Brain microvascular endothelial cell (primary cell): ENCODE data around the gene POLR2H.

Source experiments
- DNase-seq: peaks from one replicate; pipeline ENCODE4 v3.0.0-alpha.2; 2020
- H3K27ac ChIP-seq: fragments of 250-450 bp; sonication (Bioruptor Pico); 2 replicates; pipeline ENCODE4 v1.5.1; 2020; ENCODE audit warnings: mild to moderate bottlenecking, moderate library complexity
- H3K27me3 ChIP-seq: fragments of 250-450 bp; sonication (Bioruptor Pico); replicated peaks from 2 replicates; pipeline ENCODE4 v1.5.1; 2020; ENCODE audit warnings: mild to moderate bottlenecking
- H3K36me3 ChIP-seq: fragments of 250-450 bp; sonication (Bioruptor Pico); replicated peaks from 2 replicates; pipeline ENCODE4 v1.5.1; 2020; ENCODE audit warnings: mild to moderate bottlenecking
- H3K4me3 ChIP-seq: 2 replicates; pipeline ENCODE4 v1.5.1; 2011; ENCODE audit warnings: low read depth, mild to moderate bottlenecking, control low read depth, low read length, moderate library complexity
- in situ Hi-C: cut with HindIII; loops from 2 replicates; pipeline ENCODE4 v1.10.0; 2017; ENCODE audit warnings: low sequenced_read_pairs, low pct_ligation_motif_present
- TF ChIP-seq, protein P1 (sequence below): IDR thresholded peaks from 2 replicates; pipeline ENCODE4 v1.5.1; 2011; ENCODE audit warnings: low read depth, mild to moderate bottlenecking, moderate library complexity, low read length, control low read depth, inconsistent platforms; ENCODE audit errors: missing control alignments

POLR2H gene

DNA sequence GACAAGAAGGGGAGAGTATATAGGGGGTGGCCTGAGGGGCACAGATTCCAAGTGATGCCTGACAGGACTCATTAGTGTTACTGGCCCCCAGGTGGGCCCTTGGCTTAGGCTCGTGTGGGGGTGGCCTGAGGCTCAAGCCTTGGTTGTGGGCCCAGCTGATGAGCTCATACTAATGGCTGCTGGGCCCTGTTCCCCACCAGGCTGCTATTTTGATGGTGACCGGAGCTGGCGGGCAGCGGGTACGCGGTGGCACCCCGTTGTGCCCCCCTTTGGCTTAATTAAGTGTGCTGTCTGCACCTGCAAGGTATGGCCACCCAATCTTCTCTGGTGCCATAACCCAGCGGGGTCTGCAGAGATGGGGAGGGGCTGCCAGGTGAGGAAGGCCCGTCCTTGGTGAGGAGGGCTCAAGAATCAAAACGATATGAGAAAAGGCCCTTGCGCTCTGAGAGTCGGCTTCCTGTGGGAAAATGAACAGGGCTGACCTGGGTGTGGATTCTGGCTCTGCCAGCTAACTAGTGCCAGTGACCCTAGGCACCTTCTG is 25.7 kb downstream of the POLR2H start:
- Histone ChIP-seq H3K27me3 (peaks cover 7% of the 10 kb centered on the region), H3K27ac (no peak overlapping the region), H3K36me3 (no peaks in the 10 kb centered on the region), H3K4me3 (no peak overlapping the region)
- no peak for DNase-seq
- TF ChIP-seq, protein P1, sequence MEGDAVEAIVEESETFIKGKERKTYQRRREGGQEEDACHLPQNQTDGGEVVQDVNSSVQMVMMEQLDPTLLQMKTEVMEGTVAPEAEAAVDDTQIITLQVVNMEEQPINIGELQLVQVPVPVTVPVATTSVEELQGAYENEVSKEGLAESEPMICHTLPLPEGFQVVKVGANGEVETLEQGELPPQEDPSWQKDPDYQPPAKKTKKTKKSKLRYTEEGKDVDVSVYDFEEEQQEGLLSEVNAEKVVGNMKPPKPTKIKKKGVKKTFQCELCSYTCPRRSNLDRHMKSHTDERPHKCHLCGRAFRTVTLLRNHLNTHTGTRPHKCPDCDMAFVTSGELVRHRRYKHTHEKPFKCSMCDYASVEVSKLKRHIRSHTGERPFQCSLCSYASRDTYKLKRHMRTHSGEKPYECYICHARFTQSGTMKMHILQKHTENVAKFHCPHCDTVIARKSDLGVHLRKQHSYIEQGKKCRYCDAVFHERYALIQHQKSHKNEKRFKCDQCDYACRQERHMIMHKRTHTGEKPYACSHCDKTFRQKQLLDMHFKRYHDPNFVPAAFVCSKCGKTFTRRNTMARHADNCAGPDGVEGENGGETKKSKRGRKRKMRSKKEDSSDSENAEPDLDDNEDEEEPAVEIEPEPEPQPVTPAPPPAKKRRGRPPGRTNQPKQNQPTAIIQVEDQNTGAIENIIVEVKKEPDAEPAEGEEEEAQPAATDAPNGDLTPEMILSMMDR: no peak
- in situ Hi-C loops: no loop called here

DNA sequence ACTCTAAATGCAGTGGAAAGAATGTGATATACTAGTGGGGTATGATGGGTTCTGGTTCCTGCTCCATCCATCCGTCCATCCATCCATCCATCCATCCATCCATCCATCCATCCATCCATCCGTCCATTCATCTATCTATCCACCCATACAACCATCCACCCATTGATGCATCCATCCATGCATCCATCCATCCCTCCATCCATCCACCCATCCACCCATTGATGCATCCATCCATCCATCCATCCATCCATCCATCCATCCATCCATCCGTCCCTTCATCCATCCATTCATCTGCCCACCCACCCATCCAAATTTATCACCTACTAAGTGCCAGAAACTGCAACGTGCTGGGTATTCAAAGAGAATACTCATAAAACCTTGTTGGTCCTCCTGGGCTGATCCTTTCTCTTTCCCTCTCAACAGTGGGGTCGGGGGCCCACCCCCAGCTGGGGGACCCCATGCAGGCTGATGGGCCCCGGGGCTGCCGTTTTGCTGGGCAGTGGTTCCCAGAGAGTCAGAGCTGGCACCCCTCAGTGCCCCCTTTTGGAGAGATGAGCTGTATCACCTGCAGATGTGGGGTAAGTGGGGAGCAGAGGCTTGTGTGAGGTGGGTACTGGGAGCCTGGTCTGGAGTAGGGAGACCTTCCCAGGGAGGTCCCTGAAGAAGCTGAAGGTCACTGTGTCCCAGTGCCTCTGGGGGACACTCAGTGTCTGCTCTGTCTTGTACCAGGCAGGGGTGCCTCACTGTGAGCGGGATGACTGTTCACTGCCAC is 26.8 kb downstream of the POLR2H start:
- H3K4me3 ChIP-seq: no peak overlapping the region
- no peak for DNase-seq
- in situ Hi-C loops: no loop called here
- no peak overlapping the region for H3K27ac ChIP-seq
- TF ChIP-seq, protein P1: no peak
- H3K27me3 ChIP-seq: peaks cover 7% of the 10 kb centered on the region
- H3K36me3 ChIP-seq: no peaks in the 10 kb centered on the region

DNA sequence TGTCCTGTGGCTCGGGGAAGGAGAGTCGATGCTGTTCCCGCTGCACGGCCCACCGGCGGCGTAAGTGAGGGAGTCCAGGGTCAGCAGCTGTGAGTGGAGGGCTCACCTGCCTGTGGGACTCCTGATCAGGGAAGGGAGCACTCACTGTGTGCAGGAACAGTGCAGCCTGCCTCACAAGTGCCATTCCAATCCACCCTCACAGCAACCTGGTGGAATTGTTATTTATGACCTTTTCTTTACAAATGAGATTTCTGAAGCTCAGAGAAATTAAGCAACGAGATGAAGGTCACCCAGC is 27.4 kb downstream of the POLR2H start:
- no peak overlapping the region for H3K4me3 ChIP-seq
- peaks cover 7% of the 10 kb centered on the region for H3K27me3 ChIP-seq
- no peak overlapping the region for H3K27ac ChIP-seq
- TF ChIP-seq, protein P1: no peak
- no peak for DNase-seq
- no peaks in the 10 kb centered on the region for H3K36me3 ChIP-seq
- in situ Hi-C loops: no loop called here

DNA sequence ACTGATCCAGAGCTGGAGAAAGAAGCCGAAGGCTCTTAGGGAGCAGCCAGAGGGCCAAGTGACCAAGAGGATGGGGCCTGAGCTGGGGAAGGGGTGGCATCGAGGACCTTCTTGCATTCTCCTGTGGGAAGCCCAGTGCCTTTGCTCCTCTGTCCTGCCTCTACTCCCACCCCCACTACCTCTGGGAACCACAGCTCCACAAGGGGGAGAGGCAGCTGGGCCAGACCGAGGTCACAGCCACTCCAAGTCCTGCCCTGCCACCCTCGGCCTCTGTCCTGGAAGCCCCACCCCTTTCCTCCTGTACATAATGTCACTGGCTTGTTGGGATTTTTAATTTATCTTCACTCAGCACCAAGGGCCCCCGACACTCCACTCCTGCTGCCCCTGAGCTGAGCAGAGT is 27.9 kb downstream of the POLR2H start:
- Histone ChIP-seq H3K27ac (no peak overlapping the region), H3K27me3 (peaks cover 7% of the 10 kb centered on the region), H3K36me3 (no peaks in the 10 kb centered on the region), H3K4me3 (no peak overlapping the region)
- TF ChIP-seq, protein P1: no peak
- DNase-seq: no peak
- in situ Hi-C loops: no loop called here

DNA sequence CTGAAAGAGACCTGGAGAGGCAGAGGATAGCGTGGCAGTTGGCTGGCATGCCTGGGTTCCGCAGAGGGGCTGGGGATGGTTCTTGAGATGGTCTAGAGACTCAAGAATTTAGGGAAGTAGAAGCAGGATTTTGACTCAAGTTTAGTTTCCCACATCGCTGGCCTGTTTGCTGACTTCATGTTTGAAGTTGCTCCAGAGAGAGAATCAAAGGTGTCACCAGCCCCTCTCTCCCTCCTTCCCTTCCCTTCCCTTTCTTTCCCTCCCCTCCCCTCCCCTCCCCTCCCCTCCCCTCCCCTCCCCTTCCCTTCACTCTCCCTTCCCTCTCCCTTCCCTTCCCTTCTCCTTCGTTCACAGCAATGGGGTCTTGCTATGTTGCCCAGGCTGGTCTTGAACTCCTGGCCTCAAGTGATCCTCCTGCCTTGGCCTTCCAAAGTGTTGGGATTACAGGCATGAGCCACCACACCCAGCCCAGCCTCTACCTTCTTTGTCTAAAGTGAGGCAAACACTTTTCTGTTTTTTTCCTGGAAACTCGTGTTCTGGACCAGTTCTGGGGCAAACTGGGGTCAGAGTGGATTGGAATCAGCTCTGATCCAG is 28.5 kb downstream of the POLR2H start:
- no peak for DNase-seq
- in situ Hi-C loops: no loop called here
- TF ChIP-seq, protein P1: no peak
- Histone ChIP-seq H3K4me3 (no peak overlapping the region), H3K27ac (no peak overlapping the region), H3K36me3 (no peaks in the 10 kb centered on the region), H3K27me3 (peaks cover 7% of the 10 kb centered on the region)

DNA sequence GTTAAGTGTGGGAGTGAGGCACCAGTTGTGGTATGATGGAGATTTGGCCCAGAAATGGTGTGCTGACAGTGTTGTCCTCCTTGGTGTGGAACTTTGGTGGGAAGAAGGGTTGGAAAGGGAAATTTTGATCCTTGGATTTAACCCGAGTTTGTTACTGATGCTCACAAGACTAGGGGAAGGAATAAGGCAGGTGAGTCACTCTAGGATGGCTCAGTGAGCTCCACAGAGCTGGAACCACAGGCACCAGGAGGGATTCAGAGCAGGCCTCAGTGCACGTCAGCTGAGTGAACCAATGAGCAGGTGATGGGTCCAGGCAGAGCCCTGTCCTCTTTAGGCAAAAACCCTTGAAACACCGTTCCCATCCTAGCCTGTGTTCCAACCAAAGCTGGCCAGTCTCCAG is 29.8 kb downstream of the POLR2H start:
- H3K27me3 ChIP-seq: peaks cover 7% of the 10 kb centered on the region
- in situ Hi-C loops: no loop called here
- TF ChIP-seq, protein P1: no peak
- no peak for DNase-seq
- H3K4me3 ChIP-seq: no peak overlapping the region
- no peak overlapping the region for H3K27ac ChIP-seq
- H3K36me3 ChIP-seq: no peaks in the 10 kb centered on the region
